SW 1271 (cell line): Measurements from ENCODE around the gene SLC16A4.

Experiments
- DNase-seq, 2 experiments: peaks; one replicate each; lab custom pipeline; 2025; lab: John Stamatoyannopoulos, UW

SLC16A4 gene

DNA sequence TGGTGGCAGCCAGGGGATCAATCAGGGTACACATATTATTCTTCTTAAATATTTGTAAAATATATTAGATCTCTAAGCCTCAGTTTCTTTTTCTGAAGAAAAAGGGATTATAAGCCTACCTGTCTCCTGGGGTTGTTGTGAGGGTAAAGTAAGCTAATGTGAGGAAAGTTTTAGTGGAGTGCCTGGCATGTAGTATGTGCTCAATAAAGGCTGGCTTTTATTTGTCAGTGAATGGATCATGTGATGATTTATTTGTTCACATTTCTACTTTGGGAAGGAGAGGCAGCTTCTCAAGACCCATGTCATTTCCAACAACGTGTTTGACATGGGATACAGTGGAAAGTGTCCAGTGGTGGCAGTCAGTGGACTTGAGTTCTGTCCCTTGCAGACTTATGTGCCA lies 64.0 kb downstream of the SLC16A4 start:
- no peak for DNase-seq

DNA sequence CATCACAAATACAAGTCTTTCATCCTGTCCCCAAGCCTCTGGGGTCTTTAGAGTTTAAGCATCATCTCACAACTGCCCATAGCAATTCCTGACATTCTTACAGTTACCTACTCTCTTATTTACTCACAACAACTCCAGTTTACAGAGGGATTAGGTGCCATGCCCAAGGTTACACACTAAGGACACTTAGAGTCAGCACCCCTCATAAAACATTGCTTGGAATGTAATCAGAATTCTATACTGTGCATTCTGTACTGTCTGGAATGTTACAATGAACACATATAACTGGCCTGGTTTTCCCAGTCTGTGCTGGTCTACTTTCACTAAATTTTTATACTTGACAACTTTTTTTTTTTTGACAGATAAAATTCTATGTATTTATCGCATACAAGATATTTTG lies 66.2 kb downstream of the SLC16A4 start:
- no peak for DNase-seq

- no peak for DNase-seq
Observed at GRCh38 chr1:110321846-110322245, 69.0 kb downstream of the SLC16A4 start.

- DNase-seq: no peak
Observed at GRCh38 chr1:110321045-110321444, 69.8 kb downstream of the SLC16A4 start.

GRCh38 chr1:110320168-110320518 lies 70.7 kb downstream of the SLC16A4 start:
- no peak for DNase-seq

DNA sequence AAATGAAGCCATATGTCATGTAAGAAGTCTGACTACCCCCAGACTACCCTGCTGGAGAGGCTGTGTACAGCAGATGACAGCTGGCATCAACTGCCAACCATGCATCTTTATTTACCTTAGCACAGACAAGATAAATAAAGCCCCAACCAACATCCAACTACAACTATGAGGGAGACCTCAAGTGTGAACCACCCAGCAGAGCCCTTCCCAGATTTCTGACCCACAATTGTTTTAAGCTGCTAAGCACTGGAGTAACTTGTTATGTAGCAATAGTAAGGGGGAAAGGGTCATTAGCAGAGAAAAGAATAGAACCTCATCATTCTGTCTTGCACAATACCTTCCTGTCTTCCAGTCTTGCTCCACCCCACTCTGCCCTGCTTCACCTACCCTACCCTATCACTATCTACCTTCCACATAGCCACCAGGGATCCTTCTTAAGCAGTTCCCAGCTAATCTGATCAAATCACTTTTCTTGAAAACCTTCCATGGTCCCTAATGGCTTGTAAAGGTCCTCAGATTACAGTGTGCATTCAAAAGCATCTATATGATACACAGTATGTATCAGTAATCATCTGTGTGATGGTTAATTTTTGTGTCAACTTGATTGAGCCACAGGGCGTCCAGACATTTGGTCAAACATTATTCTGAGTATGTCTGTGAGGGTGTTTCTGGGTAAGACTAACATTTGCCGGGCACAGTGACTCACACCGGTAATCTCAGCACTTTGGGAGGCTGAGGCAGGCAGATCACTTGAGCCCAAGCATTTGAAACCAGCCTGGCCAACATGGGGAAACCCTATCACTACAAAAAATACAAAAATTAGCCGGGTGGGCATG lies 71.3 kb downstream of the SLC16A4 start:
- DNase-seq: no peak

- DNase-seq: no peak
Observed at GRCh38 chr1:110318046-110318445, 72.8 kb downstream of the SLC16A4 start.

GRCh38 chr1:110316735-110317134 lies 74.1 kb downstream of the SLC16A4 start:
- DNase-seq: no peak
